NCI-H2081 (cell line): Measurements from ENCODE around the gene SLC38A2.

Experiments used
- DNase-seq, 2 experiments: peaks; one replicate each; lab custom pipeline; 2025; lab: John Stamatoyannopoulos, UW

SLC38A2 gene

GRCh38 chr12:46391630-46392029 lies 19.1 kb upstream of the SLC38A2 start:
- DNase-seq = no peak

- no peak for DNase-seq
These were observed 18.3 kb upstream of the SLC38A2 start for GRCh38 chr12:46390881-46391280.

- no peak for DNase-seq
These were observed 17.7 kb upstream of the SLC38A2 start for GRCh38 chr12:46390304-46390703.

GRCh38 chr12:46389031-46389616 lies 16.6 kb upstream of the SLC38A2 start:
- DNase-seq = no peak

- no peak for DNase-seq
These were observed 16.0 kb upstream of the SLC38A2 start for GRCh38 chr12:46388427-46389021.

- DNase-seq = no peak
These were observed 15.1 kb upstream of the SLC38A2 start for GRCh38 chr12:46387670-46388069.

GRCh38 chr12:46386877-46387629 lies 14.5 kb upstream of the SLC38A2 start:
- DNase-seq = no peak

GRCh38 chr12:46386360-46386867 lies 13.8 kb upstream of the SLC38A2 start:
- no peak for DNase-seq

- DNase-seq = no peak
These were observed 12.9 kb upstream of the SLC38A2 start for GRCh38 chr12:46385438-46385837.

- no peak for DNase-seq
These were observed 12.1 kb upstream of the SLC38A2 start for GRCh38 chr12:46384451-46385309.

GRCh38 chr12:46383654-46384450 lies 11.3 kb upstream of the SLC38A2 start:
- DNase-seq = peak; percentile 28 to 66

GRCh38 chr12:46382964-46383653 lies 10.5 kb upstream of the SLC38A2 start:
- peak; percentile 92 to 94 for DNase-seq

GRCh38 chr12:46382408-46382963 lies 9.9 kb upstream of the SLC38A2 start:
- DNase-seq = no peak

- no peak for DNase-seq
These were observed 8.3 kb upstream of the SLC38A2 start for GRCh38 chr12:46380881-46381280.

GRCh38 chr12:46380022-46380796 lies 7.6 kb upstream of the SLC38A2 start:
- DNase-seq = no peak

GRCh38 chr12:46379352-46379751 lies 6.8 kb upstream of the SLC38A2 start:
- DNase-seq = no peak

- DNase-seq = no peak
These were observed 6.0 kb upstream of the SLC38A2 start for GRCh38 chr12:46378530-46378929.

- DNase-seq = no peak
These were observed 5.1 kb upstream of the SLC38A2 start for GRCh38 chr12:46377678-46378077.

- no peak for DNase-seq
These were observed 4.0 kb upstream of the SLC38A2 start for GRCh38 chr12:46376579-46376978.

- no peak for DNase-seq
These were observed 2.1 kb upstream of the SLC38A2 start for GRCh38 chr12:46374711-46375110.
